Osteoblast (primary cell): ENCODE measurements around the gene NEGR1. TPM values are rescaled to one million over a fixed set of nuclear protein-coding genes. Genes with fewer than 3 reads are reported as not detected.

Experiments used
- DNase-seq: peaks from one replicate; pipeline ENCODE4 v3.0.0; 2011; ENCODE audit warnings: low spot score, mixed read lengths; ENCODE audit not compliant: insufficient read length; ENCODE audit errors: missing footprints
- H2AFZ ChIP-seq: 2 replicates; pipeline ENCODE4 v1.6.0; 2011; ENCODE audit warnings: mild to moderate bottlenecking, low read length
- H3K27ac ChIP-seq: 2 replicates; pipeline ENCODE4 v1.5.1; 2011; ENCODE audit warnings: mild to moderate bottlenecking, low read depth, low read length, moderate library complexity
- H3K27me3 ChIP-seq: 2 replicates; pipeline ENCODE4 v1.6.0; 2012; ENCODE audit warnings: mild to moderate bottlenecking, control low read depth, inconsistent platforms, low read length, moderate library complexity; ENCODE audit not compliant: insufficient read depth
- H3K36me3 ChIP-seq: 2 replicates; pipeline ENCODE4 v1.5.1; 2011; ENCODE audit warnings: mild to moderate bottlenecking, low read length, control low read depth, moderate library complexity; ENCODE audit not compliant: insufficient read depth
- H3K4me1 ChIP-seq: 2 replicates; pipeline ENCODE4 v1.5.1; 2011; ENCODE audit warnings: mild to moderate bottlenecking, low read length, control low read depth, moderate library complexity; ENCODE audit not compliant: insufficient read depth
- H3K4me2 ChIP-seq: 2 replicates; pipeline ENCODE4 v1.6.0; 2011; ENCODE audit warnings: mild to moderate bottlenecking, low read length; ENCODE audit not compliant: insufficient read depth
- H3K4me3 ChIP-seq: fragments of 200-600 bp; sonication (generic); 3 replicates; pipeline ENCODE4 v1.5.1; 2012; ENCODE audit warnings: mild to moderate bottlenecking, low read length, inconsistent platforms; ENCODE audit not compliant: insufficient read depth
- H3K79me2 ChIP-seq: 2 replicates; pipeline ENCODE4 v1.6.0; 2012; ENCODE audit warnings: mild to moderate bottlenecking, low read length, control low read depth, inconsistent platforms; ENCODE audit not compliant: insufficient read depth
- H3K9me3 ChIP-seq: 2 replicates; pipeline ENCODE4 v1.5.1; 2011; ENCODE audit warnings: low read depth, low read length, control low read depth
- H4K20me1 ChIP-seq: 2 replicates; pipeline ENCODE4 v1.6.0; 2012; ENCODE audit warnings: mild to moderate bottlenecking, low read length, control low read depth; ENCODE audit not compliant: insufficient read depth
- CTCF ChIP-seq: IDR thresholded peaks from 2 replicates; pipeline ENCODE4 v1.5.1; 2011; ENCODE audit warnings: mild to moderate bottlenecking, low read depth, low read length, moderate library complexity; ENCODE audit errors: extremely low read depth
- total RNA-seq: library from RNA; depleted of rRNA; stranded (reverse); fragments of >200 nt; gene quantifications from 2 replicates; pipeline ENCODE4 v1.2.3, GENCODE V29; 2012

The NEGR1 gene
- total RNA-seq, 1 donor = 18.1 TPM

- no peak overlapping the region for H2AFZ ChIP-seq
- no peak overlapping the region for H3K27ac ChIP-seq
- H3K9me3 ChIP-seq = no peaks in the 10 kb centered on the region
- H3K4me2 ChIP-seq = no peak overlapping the region
- no peaks in the 10 kb centered on the region for H3K79me2 ChIP-seq
- DNase-seq = no peak
- no peaks in the 10 kb centered on the region for H4K20me1 ChIP-seq
- H3K4me3 ChIP-seq = no peak overlapping the region
- no peaks in the 10 kb centered on the region for H3K36me3 ChIP-seq
- H3K27me3 ChIP-seq = no peaks in the 10 kb centered on the region
- no peaks in the 10 kb centered on the region for H3K4me1 ChIP-seq
- no peak for TF ChIP-seq CTCF
These were observed 338.3 kb downstream of the NEGR1 start for GRCh38 chr1:71944006-71944405.

DNA sequence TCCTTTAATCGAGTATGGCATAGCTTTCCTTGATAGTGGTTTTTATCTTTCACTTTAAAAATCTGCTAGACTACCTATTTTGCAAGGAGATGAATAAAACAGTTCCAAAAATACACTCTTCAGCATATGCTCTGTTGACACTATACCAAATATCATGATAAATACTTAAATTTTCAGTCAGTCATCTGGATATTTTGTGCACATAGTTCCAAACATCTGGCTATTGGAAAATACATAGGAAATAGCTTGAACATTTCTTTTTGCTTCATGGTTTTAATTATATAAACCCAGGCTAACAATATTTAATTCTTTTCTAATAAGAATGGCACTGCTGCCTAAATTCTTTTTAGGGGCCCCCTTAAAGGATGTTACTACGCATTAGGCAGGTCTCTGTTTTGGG is 342.1 kb downstream of the NEGR1 start:
- H3K79me2 ChIP-seq = no peaks in the 10 kb centered on the region
- no peak for DNase-seq
- no peak overlapping the region for H2AFZ ChIP-seq
- H3K4me1 ChIP-seq = no peaks in the 10 kb centered on the region
- TF ChIP-seq CTCF = no peak
- H3K27me3 ChIP-seq = no peaks in the 10 kb centered on the region
- H3K9me3 ChIP-seq = no peaks in the 10 kb centered on the region
- no peaks in the 10 kb centered on the region for H4K20me1 ChIP-seq
- no peaks in the 10 kb centered on the region for H3K36me3 ChIP-seq
- H3K27ac ChIP-seq = no peak overlapping the region
- H3K4me3 ChIP-seq = no peak overlapping the region
- H3K4me2 ChIP-seq = no peak overlapping the region

DNA sequence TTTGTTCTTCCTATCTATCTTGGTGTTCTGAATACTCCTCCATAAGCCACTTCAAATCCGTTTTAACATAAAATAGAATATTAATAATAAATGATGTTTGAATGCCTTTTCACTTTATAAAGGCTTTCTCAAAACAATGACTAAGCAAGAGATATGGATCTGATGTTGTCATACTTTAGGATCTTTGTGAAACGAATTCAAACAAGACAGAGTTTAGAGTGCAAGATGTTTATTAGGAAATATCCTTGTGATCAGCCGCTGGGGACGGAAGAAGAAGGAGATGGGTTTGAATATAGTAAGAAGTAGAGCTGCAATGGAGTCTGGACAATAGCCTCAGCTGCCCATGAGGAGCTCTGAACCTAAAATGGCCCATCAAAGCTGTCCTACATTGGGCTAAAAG is 351.8 kb downstream of the NEGR1 start:
- H2AFZ ChIP-seq = no peak overlapping the region
- TF ChIP-seq CTCF = no peak
- H3K4me2 ChIP-seq = no peak overlapping the region
- no peaks in the 10 kb centered on the region for H4K20me1 ChIP-seq
- no peaks in the 10 kb centered on the region for H3K79me2 ChIP-seq
- no peak overlapping the region for H3K4me3 ChIP-seq
- H3K27ac ChIP-seq = no peak overlapping the region
- no peaks in the 10 kb centered on the region for H3K4me1 ChIP-seq
- no peaks in the 10 kb centered on the region for H3K27me3 ChIP-seq
- DNase-seq = no peak
- H3K9me3 ChIP-seq = no peaks in the 10 kb centered on the region
- H3K36me3 ChIP-seq = no peaks in the 10 kb centered on the region

DNA sequence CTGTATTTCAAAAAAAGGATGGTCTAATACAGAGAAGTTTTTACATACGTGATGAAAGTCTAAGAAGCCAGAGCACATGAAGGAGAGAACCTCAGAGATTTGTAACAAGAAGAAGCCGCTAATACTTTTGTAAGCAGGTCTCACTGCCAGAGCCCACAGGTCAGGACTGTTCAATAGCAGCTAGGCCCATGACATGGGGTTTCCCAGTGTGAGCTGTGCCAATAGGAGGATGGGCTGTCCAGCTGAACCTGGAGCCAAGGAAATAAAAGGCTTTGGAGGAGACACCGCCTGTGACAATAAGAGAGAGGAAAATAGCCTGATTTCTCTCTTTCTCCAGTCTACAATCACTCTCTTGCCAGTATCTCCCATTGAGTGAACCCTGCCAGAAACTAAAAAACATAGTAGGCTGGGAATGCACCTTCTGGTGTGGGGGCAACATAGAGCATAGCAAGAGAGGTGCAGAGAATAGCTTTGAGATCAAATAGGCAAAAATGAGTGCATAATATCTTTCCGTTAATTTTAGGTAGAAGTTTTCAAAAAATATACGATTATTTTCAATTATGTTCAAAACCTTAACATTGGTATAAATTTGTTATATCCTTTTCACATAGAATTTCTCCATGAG is 360.3 kb downstream of the NEGR1 start:
- no peak overlapping the region for H3K27ac ChIP-seq
- no peaks in the 10 kb centered on the region for H4K20me1 ChIP-seq
- H3K79me2 ChIP-seq = no peaks in the 10 kb centered on the region
- no peak overlapping the region for H3K4me2 ChIP-seq
- TF ChIP-seq CTCF = no peak
- no peaks in the 10 kb centered on the region for H3K4me1 ChIP-seq
- no peak overlapping the region for H3K4me3 ChIP-seq
- DNase-seq = no peak
- H3K9me3 ChIP-seq = no peaks in the 10 kb centered on the region
- no peak overlapping the region for H2AFZ ChIP-seq
- no peaks in the 10 kb centered on the region for H3K36me3 ChIP-seq
- no peaks in the 10 kb centered on the region for H3K27me3 ChIP-seq
